Measurements from ENCODE around the gene CABP2. TPM values are rescaled to one million over a fixed set of nuclear protein-coding genes. Genes with fewer than 3 reads are reported as not detected.

Gene CABP2
- total and polyA plus RNA-seq, 4 donors: not detected

- no peak for TF ChIP-seq CTCF (IDR thresholded peaks at IDR 0.05; ENCODE audit: control extremely low read depth, extremely low read depth)
- Histone ChIP-seq H3K36me3 (ENCODE audit: control insufficient read depth in 4 of 4, insufficient read depth in 4 of 4, low read length in 4 of 4) (peaks cover 3 to 36% (median 11%) of the 10 kb centered on the region in 4 donors), H3K4me3 (no peak overlapping the region), H3K9me3 (ENCODE audit: control insufficient read depth in 4 of 4, insufficient read depth in 3 of 4, low read length in 3 of 4) (peaks cover 0 to 3% (median 0%) of the 10 kb centered on the region in 4 donors), H3K27ac (ENCODE audit: low read depth in 1 of 2, low read length in 1 of 2) (no peak overlapping the region), H3K27me3 (ENCODE audit: control insufficient read depth in 3 of 3, insufficient read depth in 3 of 3, low read length in 2 of 3) (no peaks in the 10 kb centered on the region), H3K4me1 (ENCODE audit: control insufficient read depth in 5 of 5, insufficient read depth in 5 of 5, low read length in 5 of 5) (peaks cover 0 to 11% (median 6%) of the 10 kb centered on the region in 5 donors), H3K9ac (ENCODE audit: insufficient read depth in 1 of 2, low read length in 2 of 2) (no peak overlapping the region)
- ATAC-seq (ENCODE audit: insufficient read depth, low FRiP score): no peak
- DNase-seq: no peak
- 94 to 98% methylated on average over 26 of the region's 26 CpGs for WGBS, 2 donors
Observed at GRCh38 chr11:67499808-67500483, 23.3 kb downstream of the CABP2 start.

GRCh38 chr11:67498544-67498972, 24.7 kb downstream of the CABP2 start:
- H3K27me3 ChIP-seq (ENCODE audit: control insufficient read depth in 3 of 3, insufficient read depth in 3 of 3, low read length in 2 of 3): no peaks in the 10 kb centered on the region
- H3K27ac ChIP-seq (ENCODE audit: low read depth in 1 of 2, low read length in 1 of 2): no peak overlapping the region
- whole genome bisulfite sequencing, 2 donors: 72 to 90% methylated on average over 21 of the region's 21 CpGs
- H3K9ac ChIP-seq (ENCODE audit: insufficient read depth in 1 of 2, low read length in 2 of 2): no peak overlapping the region
- no peak for ATAC-seq (ENCODE audit: insufficient read depth, low FRiP score)
- no peak overlapping the region for H3K4me3 ChIP-seq
- H3K36me3 ChIP-seq (ENCODE audit: control insufficient read depth in 4 of 4, insufficient read depth in 4 of 4, low read length in 4 of 4): peaks cover 3 to 43% (median 13%) of the 10 kb centered on the region in 4 donors
- H3K4me1 ChIP-seq (ENCODE audit: control insufficient read depth in 5 of 5, insufficient read depth in 5 of 5, low read length in 5 of 5): peaks cover 0 to 4% (median 2%) of the 10 kb centered on the region in 5 donors
- peak in 1 of 3 donors; percentile 24 for DNase-seq
- peaks cover 0 to 3% (median 0%) of the 10 kb centered on the region in 4 donors for H3K9me3 ChIP-seq (ENCODE audit: control insufficient read depth in 4 of 4, insufficient read depth in 3 of 4, low read length in 3 of 4)
- no peak for TF ChIP-seq CTCF (IDR thresholded peaks at IDR 0.05; ENCODE audit: control extremely low read depth, extremely low read depth)

- no peak overlapping the region for H3K4me3 ChIP-seq
- peaks cover 3 to 51% (median 15%) of the 10 kb centered on the region in 4 donors for H3K36me3 ChIP-seq (ENCODE audit: control insufficient read depth in 4 of 4, insufficient read depth in 4 of 4, low read length in 4 of 4)
- H3K9ac ChIP-seq (ENCODE audit: insufficient read depth in 1 of 2, low read length in 2 of 2): no peak overlapping the region
- H3K27ac ChIP-seq (ENCODE audit: low read depth in 1 of 2, low read length in 1 of 2): no peak overlapping the region
- DNase-seq (no peak), ATAC-seq (ENCODE audit: insufficient read depth, low FRiP score) (no peak)
- TF ChIP-seq CTCF (IDR thresholded peaks at IDR 0.05; ENCODE audit: control extremely low read depth, extremely low read depth): no peak
- H3K27me3 ChIP-seq (ENCODE audit: control insufficient read depth in 3 of 3, insufficient read depth in 3 of 3, low read length in 2 of 3): no peaks in the 10 kb centered on the region
- no peaks in the 10 kb centered on the region for H3K4me1 ChIP-seq (ENCODE audit: control insufficient read depth in 5 of 5, insufficient read depth in 5 of 5, low read length in 5 of 5)
- WGBS, 2 donors: 96 to 98% methylated on average over 21 of the region's 21 CpGs
- peaks cover 0 to 3% (median 0%) of the 10 kb centered on the region in 4 donors for H3K9me3 ChIP-seq (ENCODE audit: control insufficient read depth in 4 of 4, insufficient read depth in 3 of 4, low read length in 3 of 4)
Observed at GRCh38 chr11:67497656-67498291, 25.5 kb downstream of the CABP2 start.

Measured in lung (tissue), 12 donors.